ENCODE measurements around the gene MAP3K2.

MAP3K2 gene

GRCh38 chr2:127387655-127388422 is at the start of gene MAP3K2:
TSS of gene MAP3K2 (minus strand) at chr2:127387975. CDS start at chr2:127343129, 44,846 bp downstream.
- DNase-seq = peak; percentile 90

GRCh38 chr2:127437056-127437455 is 49.3 kb upstream of the MAP3K2 start:
- DNase-seq = no peak

- no peak for DNase-seq
Measured at GRCh38 chr2:127434515-127434914, 46.7 kb upstream of the MAP3K2 start.

GRCh38 chr2:127431408-127432023 is 43.7 kb upstream of the MAP3K2 start:
- no peak for DNase-seq

GRCh38 chr2:127429844-127430425 is 42.2 kb upstream of the MAP3K2 start:
- DNase-seq = no peak

- DNase-seq = no peak
Measured at GRCh38 chr2:127429291-127429690, 41.5 kb upstream of the MAP3K2 start.

- DNase-seq = no peak
Measured at GRCh38 chr2:127428815-127429109, 41.0 kb upstream of the MAP3K2 start.

- DNase-seq = no peak
Measured at GRCh38 chr2:127428057-127428814, 40.5 kb upstream of the MAP3K2 start.

GRCh38 chr2:127427376-127428056 is 39.7 kb upstream of the MAP3K2 start:
- no peak for DNase-seq

- no peak for DNase-seq
Measured at GRCh38 chr2:127426501-127427354, 39.0 kb upstream of the MAP3K2 start.

GRCh38 chr2:127425540-127426490 is 38.0 kb upstream of the MAP3K2 start:
- DNase-seq = no peak

GRCh38 chr2:127424598-127425520 is 37.1 kb upstream of the MAP3K2 start:
- no peak for DNase-seq

- DNase-seq = no peak
Measured at GRCh38 chr2:127423880-127424279, 36.1 kb upstream of the MAP3K2 start.

- no peak for DNase-seq
Measured at GRCh38 chr2:127423478-127423843, 35.7 kb upstream of the MAP3K2 start.

GRCh38 chr2:127422559-127423477 is 35.0 kb upstream of the MAP3K2 start:
- peak; percentile 7 for DNase-seq

GRCh38 chr2:127421871-127422558 is 34.2 kb upstream of the MAP3K2 start:
- DNase-seq = no peak

GRCh38 chr2:127421116-127421800 is 33.5 kb upstream of the MAP3K2 start:
- no peak for DNase-seq

All from DMS79 treated with DMSO at 0.1 percent for 48 hours (cell line).